Suprapubic skin (tissue), 4 donors: ENCODE results near the gene ACKR3. TPM values are rescaled to one million over a fixed set of nuclear protein-coding genes. Genes with fewer than 3 reads are reported as not detected.

Source experiments
- DNase-seq, 2 donors: peaks; one replicate each; pipeline ENCODE4 v3.0.0-alpha.2; 2019; ENCODE audit warnings: low spot score in 2 of 2
- H3K27ac ChIP-seq: fragments of 200-600 bp; sonication (generic); one replicate; pipeline ENCODE4 v1.5.1; 2019
- H3K27me3 ChIP-seq: fragments of 200-600 bp; sonication (generic); one replicate; pipeline ENCODE4 v1.5.1; 2019
- H3K36me3 ChIP-seq: fragments of 200-600 bp; sonication (generic); one replicate; pipeline ENCODE4 v1.5.1; 2019
- H3K4me1 ChIP-seq: fragments of 200-600 bp; sonication (generic); one replicate; pipeline ENCODE4 v1.5.1; 2019
- H3K4me3 ChIP-seq: fragments of 200-600 bp; sonication (generic); one replicate; pipeline ENCODE4 v1.5.1; 2019; ENCODE audit warnings: mild to moderate bottlenecking
- H3K9me3 ChIP-seq: fragments of 200-600 bp; sonication (generic); one replicate; pipeline ENCODE4 v1.5.1; 2019
- CTCF ChIP-seq, 2 donors: fragments of 200-600 bp in 1 of 2; fragments of 450-650 bp in 1 of 2; sonication (generic) in 1 of 2; IDR thresholded peaks; one replicate each; pipeline ENCODE4 v1.5.1; 2016 to 2019; ENCODE audit warnings: antibody characterized with exemption in 2 of 2, mild to moderate bottlenecking in 1 of 2, moderate library complexity in 1 of 2
- EP300 ChIP-seq: sonication (generic); formaldehyde crosslinking; IDR thresholded peaks from one replicate; pipeline ENCODE4 v1.6.1; 2017; ENCODE audit warnings: antibody characterized with exemption
- POLR2A ChIP-seq, 2 donors: fragments of 450-650 bp; IDR thresholded peaks; one replicate each; pipeline ENCODE4 v1.6.1; 2017; ENCODE audit warnings: antibody characterized with exemption in 2 of 2, mild to moderate bottlenecking in 2 of 2, moderate library complexity in 2 of 2
- POLR2AphosphoS5 ChIP-seq, 3 donors: sonication (generic); formaldehyde crosslinking; IDR thresholded peaks; one replicate each; pipeline ENCODE4 v1.6.1; 2017; ENCODE audit warnings: antibody characterized with exemption in 3 of 3
- WGBS: methylation state at CpG from one replicate; pipeline ENCODE4 v1.1.5; 2018; 5-methylcytosine and 5-hydroxymethylcytosine counted together
- total RNA-seq, 4 donors: library from RNA; depleted of rRNA; stranded (reverse); fragments of >200 nt; gene quantifications; one replicate each; pipeline ENCODE4 v1.1.0, GENCODE V29; 2016

ACKR3 gene
- total RNA-seq, 4 donors from 2014 or later, result 15.8 to 51.5 (median 34.9) TPM

DNA sequence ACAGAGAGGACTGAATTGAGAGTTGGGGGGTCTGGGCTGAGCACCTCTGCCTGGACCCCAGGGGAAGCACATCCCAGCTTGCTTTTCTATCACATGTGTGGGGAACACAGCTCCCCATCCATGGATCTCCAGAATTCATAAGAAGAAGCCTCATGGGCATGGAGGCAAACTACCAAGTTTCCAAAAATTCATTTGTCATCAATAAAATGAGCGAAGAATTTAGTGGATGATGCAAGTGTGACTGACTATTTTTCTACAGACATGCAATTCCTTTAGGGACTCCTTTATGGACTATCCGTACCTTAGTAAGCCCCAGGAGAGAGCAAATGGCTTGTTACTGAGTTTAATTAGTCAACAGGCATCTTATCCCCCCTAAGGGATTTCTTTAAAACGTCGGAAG, 33.1 kb downstream of the ACKR3 start:
- H3K4me3 ChIP-seq, result no peak overlapping the region
- no peak for DNase-seq
- H3K4me1 ChIP-seq, result peaks cover 3% of the 10 kb centered on the region
- H3K9me3 ChIP-seq, result no peaks in the 10 kb centered on the region
- TF ChIP-seq EP300, result no peak
- H3K27ac ChIP-seq, result no peak overlapping the region
- H3K27me3 ChIP-seq, result peaks cover 11% of the 10 kb centered on the region
- WGBS, result 89% methylated on average over 4 of the region's 4 CpGs
- no peaks in the 10 kb centered on the region for H3K36me3 ChIP-seq

- TF ChIP-seq EP300 (no peak), CTCF (IDR thresholded peaks at IDR 0.05) (no peak), POLR2AphosphoS5 (IDR thresholded peaks at IDR 0.05) (no peak), POLR2A (IDR thresholded peaks at IDR 0.05) (no peak)
- Histone ChIP-seq H3K27ac (no peak overlapping the region), H3K4me3 (no peak overlapping the region), H3K9me3 (no peaks in the 10 kb centered on the region), H3K4me1 (peaks cover 6% of the 10 kb centered on the region), H3K36me3 (no peaks in the 10 kb centered on the region), H3K27me3 (peaks cover 11% of the 10 kb centered on the region)
- WGBS, result 72% methylated on average over 15 of the region's 15 CpGs
- DNase-seq, result no peak
These were observed 33.9 kb downstream of the ACKR3 start for GRCh38 chr2:236603361-236604015.

- Histone ChIP-seq H3K27me3 (peaks cover 11% of the 10 kb centered on the region), H3K4me3 (no peak overlapping the region), H3K36me3 (no peaks in the 10 kb centered on the region), H3K4me1 (peaks cover 6% of the 10 kb centered on the region), H3K27ac (no peak overlapping the region), H3K9me3 (no peaks in the 10 kb centered on the region)
- DNase-seq, result no peak
- TF ChIP-seq EP300 (no peak), CTCF (IDR thresholded peaks at IDR 0.05) (no peak), POLR2AphosphoS5 (IDR thresholded peaks at IDR 0.05) (no peak), POLR2A (IDR thresholded peaks at IDR 0.05) (no peak)
- WGBS, result 81% methylated on average over 19 of the region's 20 CpGs
These were observed 35.1 kb downstream of the ACKR3 start for GRCh38 chr2:236604575-236605344.

GRCh38 chr2:236605345-236605734, 35.7 kb downstream of the ACKR3 start:
- H3K36me3 ChIP-seq, result no peaks in the 10 kb centered on the region
- no peak overlapping the region for H3K27ac ChIP-seq
- peaks cover 6% of the 10 kb centered on the region for H3K4me1 ChIP-seq
- no peak for TF ChIP-seq POLR2A (IDR thresholded peaks at IDR 0.05)
- TF ChIP-seq EP300, result no peak
- no peak for TF ChIP-seq CTCF (IDR thresholded peaks at IDR 0.05)
- TF ChIP-seq POLR2AphosphoS5 (IDR thresholded peaks at IDR 0.05), result no peak
- no peak overlapping the region for H3K4me3 ChIP-seq
- no peaks in the 10 kb centered on the region for H3K9me3 ChIP-seq
- no peak for DNase-seq
- WGBS, result 90% methylated on average over 13 of the region's 13 CpGs
- peaks cover 11% of the 10 kb centered on the region for H3K27me3 ChIP-seq

DNA sequence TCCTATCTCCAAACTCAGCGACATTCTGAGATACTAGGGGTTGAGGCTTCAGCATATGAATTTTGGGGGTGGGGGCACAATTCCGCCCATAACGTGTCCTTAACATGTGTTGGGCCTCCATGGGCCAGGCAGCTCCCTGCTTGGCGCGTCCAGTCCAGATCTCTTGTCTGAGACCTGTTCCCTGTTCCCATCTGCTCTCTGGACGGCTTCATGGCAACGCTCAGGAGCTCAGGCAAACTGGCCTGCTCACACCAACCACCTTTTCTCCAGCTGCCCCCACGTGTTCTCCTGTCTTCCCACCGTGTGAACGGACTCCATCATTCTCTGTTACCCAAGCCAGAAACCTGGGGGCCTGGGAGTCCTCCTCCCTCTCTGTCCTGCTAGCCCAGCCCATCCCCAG, 36.4 kb downstream of the ACKR3 start:
- H3K27me3 ChIP-seq, result peaks cover 11% of the 10 kb centered on the region
- TF ChIP-seq EP300, result no peak
- no peak for TF ChIP-seq CTCF (IDR thresholded peaks at IDR 0.05)
- TF ChIP-seq POLR2AphosphoS5 (IDR thresholded peaks at IDR 0.05), result no peak
- no peak for TF ChIP-seq POLR2A (IDR thresholded peaks at IDR 0.05)
- no peak overlapping the region for H3K27ac ChIP-seq
- WGBS, result 93% methylated on average over 10 of the region's 10 CpGs
- no peaks in the 10 kb centered on the region for H3K36me3 ChIP-seq
- H3K9me3 ChIP-seq, result no peaks in the 10 kb centered on the region
- H3K4me3 ChIP-seq, result no peak overlapping the region
- H3K4me1 ChIP-seq, result peaks cover 6% of the 10 kb centered on the region
- no peak for DNase-seq
